Measurements from ENCODE around the gene AP1S1.

DNA sequence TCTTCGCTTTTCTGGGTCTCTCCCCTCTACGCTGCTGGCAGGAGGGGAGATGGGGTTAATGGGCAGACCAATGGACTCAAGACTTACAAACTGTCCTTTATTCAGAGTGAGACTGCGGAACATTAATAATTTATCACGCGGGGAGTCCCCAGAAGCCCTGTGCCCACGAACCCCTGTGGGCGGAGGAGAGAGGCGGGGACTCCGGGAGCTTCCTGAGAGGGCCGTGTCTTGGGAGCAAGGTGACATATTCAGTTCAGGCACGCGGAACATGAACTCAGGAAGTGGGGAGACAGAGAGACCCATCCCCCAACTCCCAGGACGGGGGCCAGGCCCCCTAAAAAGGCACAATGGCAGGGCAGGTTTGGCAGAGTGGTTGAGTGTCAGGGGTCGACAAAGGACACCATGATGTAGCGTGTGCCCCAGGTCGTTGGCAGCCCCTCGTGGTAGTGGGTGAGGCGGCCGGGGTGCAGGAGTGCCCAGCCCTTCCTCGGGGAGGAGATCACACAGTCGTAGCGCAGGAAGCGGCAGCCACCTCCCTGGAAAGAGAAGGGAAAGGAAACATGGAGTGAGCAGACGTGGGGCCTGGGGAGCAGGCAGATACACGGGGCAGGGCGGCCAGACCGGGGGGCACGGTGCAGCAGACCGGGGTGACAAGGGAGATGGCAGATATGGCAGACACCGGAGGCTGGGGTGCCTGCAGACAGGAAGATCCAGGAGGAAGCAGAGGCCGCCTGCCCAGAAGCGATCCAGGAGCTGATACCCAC lies 51.8 kb downstream of the AP1S1 start:
- TF ChIP-seq, protein P1, sequence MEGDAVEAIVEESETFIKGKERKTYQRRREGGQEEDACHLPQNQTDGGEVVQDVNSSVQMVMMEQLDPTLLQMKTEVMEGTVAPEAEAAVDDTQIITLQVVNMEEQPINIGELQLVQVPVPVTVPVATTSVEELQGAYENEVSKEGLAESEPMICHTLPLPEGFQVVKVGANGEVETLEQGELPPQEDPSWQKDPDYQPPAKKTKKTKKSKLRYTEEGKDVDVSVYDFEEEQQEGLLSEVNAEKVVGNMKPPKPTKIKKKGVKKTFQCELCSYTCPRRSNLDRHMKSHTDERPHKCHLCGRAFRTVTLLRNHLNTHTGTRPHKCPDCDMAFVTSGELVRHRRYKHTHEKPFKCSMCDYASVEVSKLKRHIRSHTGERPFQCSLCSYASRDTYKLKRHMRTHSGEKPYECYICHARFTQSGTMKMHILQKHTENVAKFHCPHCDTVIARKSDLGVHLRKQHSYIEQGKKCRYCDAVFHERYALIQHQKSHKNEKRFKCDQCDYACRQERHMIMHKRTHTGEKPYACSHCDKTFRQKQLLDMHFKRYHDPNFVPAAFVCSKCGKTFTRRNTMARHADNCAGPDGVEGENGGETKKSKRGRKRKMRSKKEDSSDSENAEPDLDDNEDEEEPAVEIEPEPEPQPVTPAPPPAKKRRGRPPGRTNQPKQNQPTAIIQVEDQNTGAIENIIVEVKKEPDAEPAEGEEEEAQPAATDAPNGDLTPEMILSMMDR (IDR thresholded peaks at IDR 0.05; ENCODE audit: low read length): no peak
- TF ChIP-seq EZH2 (IDR thresholded peaks at IDR 0.05; ENCODE audit: borderline replicate concordance, low read length): no peak

All from OCI-LY1 (cell line).